HepG2 (cell line): ENCODE results near the gene CRLF3. TPM values are rescaled to one million over a fixed set of nuclear protein-coding genes. Genes with fewer than 3 reads are reported as not detected.

ENCODE experiments used
- CTCF ChIP-seq: sonication (generic); formaldehyde crosslinking; IDR thresholded peaks from 2 replicates; pipeline ENCODE4 v1.5.0; 2020; ENCODE audit warnings: mild to moderate bottlenecking, missing genetic modification reagents, moderate library complexity
- E2F1 ChIP-seq: sonication (generic); formaldehyde crosslinking; IDR thresholded peaks from 2 replicates; pipeline ENCODE4 v1.5.0; 2020; ENCODE audit warnings: missing genetic modification reagents
- HNF1A ChIP-seq, 2 experiments: sonication (generic) in 1 of 2; formaldehyde crosslinking in 1 of 2; IDR thresholded peaks; 2 replicates each; pipeline versions ENCODE4 v1.4.0 to v1.6.1; 2016 to 2020; ENCODE audit warnings: borderline replicate concordance in 1 of 2, low read depth in 1 of 2, mild to moderate bottlenecking in 1 of 2, missing genetic modification reagents in 1 of 2
- MAFG ChIP-seq: sonication (generic); formaldehyde crosslinking; IDR thresholded peaks from 2 replicates; pipeline ENCODE4 v1.5.1; 2020; ENCODE audit warnings: mild to moderate bottlenecking, missing genetic modification reagents
- PAF1 ChIP-seq: IDR thresholded peaks from 2 replicates; pipeline ENCODE4 v1.6.1; 2016; ENCODE audit warnings: missing genetic modification reagents, missing compliant biosample characterization
- PHF5A ChIP-seq: IDR thresholded peaks from one replicate; pipeline ENCODE4 v1.6.1; 2018; ENCODE audit warnings: low read depth, missing genetic modification reagents; ENCODE audit not compliant: unreplicated experiment
- POGZ ChIP-seq: sonication (generic); formaldehyde crosslinking; IDR thresholded peaks from 2 replicates; pipeline ENCODE4 v1.4.0; 2020; ENCODE audit warnings: mild to moderate bottlenecking, missing genetic modification reagents
- PRDM4 ChIP-seq: sonication (generic); formaldehyde crosslinking; IDR thresholded peaks from 2 replicates; pipeline ENCODE4 v1.9.0; 2021; ENCODE audit warnings: missing genetic modification reagents, borderline replicate concordance
- SCMH1 ChIP-seq: sonication (generic); formaldehyde crosslinking; IDR thresholded peaks from 2 replicates; pipeline ENCODE4 v1.9.0; 2021; ENCODE audit warnings: missing genetic modification reagents, mild to moderate bottlenecking, borderline replicate concordance
- SMAD1 ChIP-seq: sonication (generic); formaldehyde crosslinking; IDR thresholded peaks from 2 replicates; pipeline ENCODE4 v1.4.0; 2020; ENCODE audit warnings: missing genetic modification reagents, low read depth, mild to moderate bottlenecking, borderline replicate concordance
- TARDBP ChIP-seq: sonication (generic); formaldehyde crosslinking; IDR thresholded peaks from 2 replicates; pipeline ENCODE4 v1.8.0; 2022; ENCODE audit warnings: mild to moderate bottlenecking, missing genetic modification reagents
- ZNF124 ChIP-seq: sonication (generic); formaldehyde crosslinking; IDR thresholded peaks from 2 replicates; pipeline ENCODE4 v1.4.0; 2020; ENCODE audit warnings: missing genetic modification reagents
- ZNF17 ChIP-seq: sonication (generic); formaldehyde crosslinking; IDR thresholded peaks from 2 replicates; pipeline ENCODE4 v1.5.0; 2020; ENCODE audit warnings: mild to moderate bottlenecking, missing genetic modification reagents
- ZNF260 ChIP-seq: sonication (generic); formaldehyde crosslinking; IDR thresholded peaks from 2 replicates; pipeline ENCODE4 v1.4.0; 2020; ENCODE audit warnings: missing genetic modification reagents, low read depth, mild to moderate bottlenecking, borderline replicate concordance
- ZNF556 ChIP-seq: sonication (generic); formaldehyde crosslinking; IDR thresholded peaks from 2 replicates; pipeline ENCODE4 v1.4.0; 2020; ENCODE audit warnings: mild to moderate bottlenecking, missing genetic modification reagents, borderline replicate concordance
- ZNF691 ChIP-seq: sonication (generic); formaldehyde crosslinking; IDR thresholded peaks from 2 replicates; pipeline ENCODE4 v1.4.0; 2020; ENCODE audit warnings: missing genetic modification reagents, low read depth, mild to moderate bottlenecking, borderline replicate concordance
- ZSCAN20 ChIP-seq: sonication (generic); formaldehyde crosslinking; IDR thresholded peaks from 2 replicates; pipeline ENCODE4 v1.4.0; 2020; ENCODE audit warnings: missing genetic modification reagents, mild to moderate bottlenecking, borderline replicate concordance
- polyA plus RNA-seq, 8 experiments: library from polyadenylated mRNA; depleted of rRNA in 3 of 8; stranded (reverse) in 7 of 8; unstranded in 1 of 8; fragments of >200 nt; fragmentation: Illumina TruSeq in 4 of 8; extraction: Trizol in 4 of 8; gene quantifications; 2 replicates each; pipeline versions ENCODE4 v1.2.1 to v1.2.3, GENCODE V29; 2011 to 2016; ENCODE audit warnings: low read depth in 4 of 8, missing spikeins in 1 of 8, mixed read lengths in 1 of 8; ENCODE audit not compliant: insufficient read depth in 1 of 8
- total RNA-seq, 5 experiments: library from RNA; depleted of rRNA; stranded (reverse); fragments of >200 nt; fragmentation: Illumina TruSeq; extraction: Trizol; gene quantifications; 2 replicates each; pipeline ENCODE4 v1.2.3, GENCODE V29; 2016; ENCODE audit warnings: low read depth in 1 of 5

Gene CRLF3
- total and polyA plus RNA-seq, 2 of the 13 experiments (the other 11 are each of a cell fraction or from before 2014, with no cell fraction given): 6.4 to 9.1 TPM

GRCh38 chr17:30831663-30832437 lies 7.4 kb upstream of the CRLF3 start, which contains the start of gene ATAD5 (continued):
- TF ChIP-seq PRDM4 (CRISPR knock-in tag) (no peak), ZNF124 (CRISPR knock-in tag) (peak; percentile 53; the same call in 1 of the 2 replicates), ZNF556 (CRISPR knock-in tag) (peak; percentile 93; the same call in 1 of the 2 replicates), MAFG (CRISPR knock-in tag) (no peak), POGZ (peak; percentile 89), PAF1 (CRISPR knock-in tag) (no peak), TARDBP (CRISPR knock-in tag) (peak; percentile 73), ZNF260 (CRISPR knock-in tag) (no peak), ZSCAN20 (CRISPR knock-in tag) (0 out of 2 replicates have a peak, but pooled peaks have one; percentile 84), SCMH1 (CRISPR knock-in tag) (no peak), ZNF691 (CRISPR knock-in tag) (no peak), PHF5A (CRISPR knock-in tag) (peak; percentile 58), E2F1 (CRISPR knock-in tag) (peak; percentile 97), SMAD1 (CRISPR knock-in tag) (no peak), ZNF17 (no peak), CTCF (0 out of 2 replicates have a peak, but pooled peaks have one; percentile 15), HNF1A (IDR thresholded peaks at IDR 0.05; ENCODE audit: low read depth) (no peak), HNF1A (CRISPR knock-in tag; IDR thresholded peaks at IDR 0.05; ENCODE audit: borderline replicate concordance) (peak; percentile 78; the same call in 1 of the 2 replicates)
